Immature natural killer cell (primary cell): ENCODE data around the gene ZNF716. TPM values are rescaled to one million over a fixed set of nuclear protein-coding genes. Genes with fewer than 3 reads are reported as not detected.
"Not testable (repeated sequence)": the region's sequence is repeated elsewhere in the genome, so short reads cannot be mapped to it uniquely, and the experiment has no call there.

Experiments
- DNase-seq, 3 donors: peaks; one replicate each; pipeline ENCODE4 v3.0.0; 2022; ENCODE audit warnings: mixed read lengths in 1 of 3
- H3K27ac Mint-ChIP-seq, 6 donors: one replicate each; pipeline ENCODE4 v1.8.0; 2020; ENCODE audit warnings: mixed read lengths in 6 of 6, mild to moderate bottlenecking in 5 of 6, inconsistent platforms in 4 of 6, moderate library complexity in 3 of 6
- H3K27me3 Mint-ChIP-seq, 3 donors: one replicate each; pipeline ENCODE4 v1.8.0; 2020 to 2021; ENCODE audit warnings: low read depth in 3 of 3, mild to moderate bottlenecking in 3 of 3, mixed read lengths in 3 of 3, moderate library complexity in 3 of 3, inconsistent platforms in 1 of 3
- H3K36me3 Mint-ChIP-seq, 3 donors: one replicate each; pipeline ENCODE4 v1.8.0; 2020; ENCODE audit warnings: mixed read lengths in 3 of 3, inconsistent platforms in 2 of 3, mild to moderate bottlenecking in 2 of 3
- H3K4me1 Mint-ChIP-seq, 2 donors: one replicate each; pipeline ENCODE4 v1.8.0; 2020; ENCODE audit warnings: inconsistent platforms in 2 of 2, mild to moderate bottlenecking in 2 of 2, mixed read lengths in 2 of 2, moderate library complexity in 1 of 2
- H3K4me3 Mint-ChIP-seq, 5 donors: one replicate each; pipeline ENCODE4 v1.8.0; 2020; ENCODE audit warnings: mild to moderate bottlenecking in 5 of 5, mixed read lengths in 5 of 5, inconsistent platforms in 3 of 5, moderate library complexity in 3 of 5
- H3K9me3 Mint-ChIP-seq, 6 donors: one replicate each; pipeline ENCODE4 v1.8.0; 2020; ENCODE audit warnings: mild to moderate bottlenecking in 6 of 6, mixed read lengths in 6 of 6, inconsistent platforms in 4 of 6, moderate library complexity in 3 of 6
- polyA plus RNA-seq, 3 donors: library from polyadenylated mRNA; unstranded; fragments of 300-500 nt; fragmentation: Illumina TruSeq; gene quantifications; one replicate each; pipeline ENCODE4 v1.2.3, GENCODE V29; 2021

The ZNF716 gene
- not detected for polyA plus RNA-seq

GRCh38 chr7:57449904-57450303, at the start of gene ZNF716:
TSS of gene ZNF716 (plus strand) at chr7:57450177. CDS start at chr7:57450289, 112 bp downstream.
- H3K36me3 Mint-ChIP-seq: peaks cover 0 to 4% (median 0%) of the 10 kb centered on the region in 3 donors
- peaks cover 9 to 69% (median 41%) of the 10 kb centered on the region in 6 donors for H3K9me3 Mint-ChIP-seq
- DNase-seq: no peak
- no peak within 1 kb of the TSS for H3K27ac Mint-ChIP-seq
- no peaks in the 10 kb centered on the region for H3K27me3 Mint-ChIP-seq
- H3K4me1 Mint-ChIP-seq: no peaks in the 10 kb centered on the region
- no peak within 1 kb of the TSS for H3K4me3 Mint-ChIP-seq

- H3K4me3 Mint-ChIP-seq: no peak overlapping the region
- H3K36me3 Mint-ChIP-seq: peaks cover 4 to 9% (median 4%) of the 10 kb centered on the region in 3 donors
- DNase-seq: no peak
- no peaks in the 10 kb centered on the region for H3K4me1 Mint-ChIP-seq
- peaks cover 19 to 46% (median 42%) of the 10 kb centered on the region in 6 donors for H3K9me3 Mint-ChIP-seq
- no peak overlapping the region for H3K27ac Mint-ChIP-seq
- H3K27me3 Mint-ChIP-seq: no peaks in the 10 kb centered on the region
Measured at GRCh38 chr7:57400531-57401155, 49.3 kb upstream of the ZNF716 start.

- not testable (repeated sequence) for H3K36me3 Mint-ChIP-seq, H3K4me1 Mint-ChIP-seq, H3K27me3 Mint-ChIP-seq, H3K27ac Mint-ChIP-seq, H3K4me3 Mint-ChIP-seq, DNase-seq
- H3K9me3 Mint-ChIP-seq: peaks cover 20 to 57% (median 44%) of the 10 kb centered on the region in 6 donors
Measured at GRCh38 chr7:57403051-57403450, 46.9 kb upstream of the ZNF716 start.

- H3K27ac Mint-ChIP-seq: no peak overlapping the region
- peaks cover 20 to 57% (median 46%) of the 10 kb centered on the region in 6 donors for H3K9me3 Mint-ChIP-seq
- H3K4me3 Mint-ChIP-seq: no peak overlapping the region
Measured at GRCh38 chr7:57403601-57404342, 46.2 kb upstream of the ZNF716 start.

GRCh38 chr7:57404343-57404966, 45.5 kb upstream of the ZNF716 start:
- H3K4me3 Mint-ChIP-seq: no peak overlapping the region
- H3K9me3 Mint-ChIP-seq: peaks cover 25 to 62% (median 50%) of the 10 kb centered on the region in 6 donors
- no peak for DNase-seq
- H3K36me3 Mint-ChIP-seq: peaks cover 4 to 6% (median 4%) of the 10 kb centered on the region in 3 donors
- no peak overlapping the region for H3K27ac Mint-ChIP-seq
- H3K4me1 Mint-ChIP-seq: no peaks in the 10 kb centered on the region
- H3K27me3 Mint-ChIP-seq: no peaks in the 10 kb centered on the region

More at GRCh38 chr7:57403601-57404342, 46.2 kb upstream of the ZNF716 start:
- Mint-ChIP-seq H3K4me1 (no peaks in the 10 kb centered on the region), H3K36me3 (peaks cover 4 to 6% (median 4%) of the 10 kb centered on the region in 3 donors), H3K27me3 (no peaks in the 10 kb centered on the region)
- no peak for DNase-seq

- Mint-ChIP-seq H3K27me3 (no peaks in the 10 kb centered on the region), H3K4me1 (no peaks in the 10 kb centered on the region), H3K4me3 (no peak overlapping the region), H3K9me3 (peaks cover 27 to 64% (median 51%) of the 10 kb centered on the region in 6 donors), H3K27ac (no peak overlapping the region), H3K36me3 (peaks cover 4 to 6% (median 4%) of the 10 kb centered on the region in 3 donors)
- no peak for DNase-seq
Measured at GRCh38 chr7:57404967-57405421, 45.0 kb upstream of the ZNF716 start.

GRCh38 chr7:57407125-57407524, 42.9 kb upstream of the ZNF716 start:
- H3K9me3 Mint-ChIP-seq: peaks cover 32 to 71% (median 57%) of the 10 kb centered on the region in 6 donors

GRCh38 chr7:57412168-57412567, 37.8 kb upstream of the ZNF716 start:
- no peaks in the 10 kb centered on the region for H3K36me3 Mint-ChIP-seq
- H3K9me3 Mint-ChIP-seq: peaks cover 6 to 51% (median 32%) of the 10 kb centered on the region in 6 donors
- H3K4me1 Mint-ChIP-seq: no peaks in the 10 kb centered on the region
- DNase-seq: no peak
- H3K27ac Mint-ChIP-seq: no peak overlapping the region
- peaks cover 0 to 2% (median 0%) of the 10 kb centered on the region in 3 donors for H3K27me3 Mint-ChIP-seq
- no peak overlapping the region for H3K4me3 Mint-ChIP-seq

More at GRCh38 chr7:57407125-57407524, 42.9 kb upstream of the ZNF716 start:
- Mint-ChIP-seq H3K4me1 (no peaks in the 10 kb centered on the region), H3K4me3 (no peak overlapping the region), H3K36me3 (peaks cover 1 to 3% (median 1%) of the 10 kb centered on the region in 3 donors), H3K27ac (no peak overlapping the region), H3K27me3 (peaks cover 0 to 2% (median 0%) of the 10 kb centered on the region in 3 donors)
- DNase-seq: no peak

GRCh38 chr7:57412618-57413017, 37.4 kb upstream of the ZNF716 start:
- Mint-ChIP-seq H3K4me3 (no peak overlapping the region), H3K9me3 (peaks cover 8 to 53% (median 32%) of the 10 kb centered on the region in 6 donors), H3K27ac (no peak overlapping the region), H3K4me1 (no peaks in the 10 kb centered on the region), H3K27me3 (peaks cover 0 to 2% (median 0%) of the 10 kb centered on the region in 3 donors), H3K36me3 (no peaks in the 10 kb centered on the region)
- no peak for DNase-seq

- peaks cover 8 to 58% (median 35%) of the 10 kb centered on the region in 6 donors for H3K9me3 Mint-ChIP-seq
- no peak overlapping the region for H3K27ac Mint-ChIP-seq
- H3K4me3 Mint-ChIP-seq: no peak overlapping the region
- DNase-seq: no peak
- peaks cover 0 to 2% (median 0%) of the 10 kb centered on the region in 3 donors for H3K27me3 Mint-ChIP-seq
- no peaks in the 10 kb centered on the region for H3K36me3 Mint-ChIP-seq
- no peaks in the 10 kb centered on the region for H3K4me1 Mint-ChIP-seq
Measured at GRCh38 chr7:57413529-57414398, 36.2 kb upstream of the ZNF716 start.

GRCh38 chr7:57414415-57414814, 35.6 kb upstream of the ZNF716 start:
- no peak for DNase-seq
- H3K9me3 Mint-ChIP-seq: peaks cover 8 to 56% (median 31%) of the 10 kb centered on the region in 6 donors
- no peaks in the 10 kb centered on the region for H3K4me1 Mint-ChIP-seq
- no peaks in the 10 kb centered on the region for H3K36me3 Mint-ChIP-seq
- no peak overlapping the region for H3K4me3 Mint-ChIP-seq
- no peak overlapping the region for H3K27ac Mint-ChIP-seq
- H3K27me3 Mint-ChIP-seq: peaks cover 0 to 2% (median 0%) of the 10 kb centered on the region in 3 donors

- H3K9me3 Mint-ChIP-seq: peaks cover 8 to 54% (median 30%) of the 10 kb centered on the region in 6 donors
- H3K36me3 Mint-ChIP-seq: no peaks in the 10 kb centered on the region
- DNase-seq: no peak
- no peak overlapping the region for H3K27ac Mint-ChIP-seq
- H3K27me3 Mint-ChIP-seq: peaks cover 0 to 2% (median 0%) of the 10 kb centered on the region in 3 donors
- H3K4me1 Mint-ChIP-seq: no peaks in the 10 kb centered on the region
- no peak overlapping the region for H3K4me3 Mint-ChIP-seq
Measured at GRCh38 chr7:57414852-57415251, 35.1 kb upstream of the ZNF716 start.

GRCh38 chr7:57415326-57415725, 34.7 kb upstream of the ZNF716 start:
- peaks cover 8 to 50% (median 30%) of the 10 kb centered on the region in 6 donors for H3K9me3 Mint-ChIP-seq
- no peak overlapping the region for H3K4me3 Mint-ChIP-seq
- peaks cover 0 to 2% (median 0%) of the 10 kb centered on the region in 3 donors for H3K27me3 Mint-ChIP-seq
- no peaks in the 10 kb centered on the region for H3K36me3 Mint-ChIP-seq
- H3K27ac Mint-ChIP-seq: no peak overlapping the region
- no peak for DNase-seq
- no peaks in the 10 kb centered on the region for H3K4me1 Mint-ChIP-seq
